ACHN (cell line): Measurements from ENCODE around the gene GLIS1.

Experiments used
- DNase-seq: peaks from one replicate; pipeline ENCODE4 v3.0.0-alpha.2; 2015
- in situ Hi-C: cut with HindIII; loops from 2 replicates; pipeline ENCODE4 v1.10.0; 2017; ENCODE audit warnings: low sequenced_read_pairs, low pct_ligation_motif_present, low pct_unique_long_range_greater_than_20kb

GLIS1 gene

GRCh38 chr1:53633073-53633704 is 105.8 kb downstream of the GLIS1 start:
- no peak for DNase-seq
- in situ Hi-C loops, result no loop called here

GRCh38 chr1:53631622-53632310 is 107.2 kb downstream of the GLIS1 start:
- in situ Hi-C loops, result no loop called here
- DNase-seq, result no peak

GRCh38 chr1:53629101-53629691 is 109.8 kb downstream of the GLIS1 start:
- in situ Hi-C loops, result no loop called here
- DNase-seq, result no peak

- DNase-seq, result no peak
- in situ Hi-C loops, result no loop called here
Observed at GRCh38 chr1:53628286-53628955, 110.5 kb downstream of the GLIS1 start.

- in situ Hi-C loops, result no loop called here
- DNase-seq, result no peak
Observed at GRCh38 chr1:53627666-53628065, 111.3 kb downstream of the GLIS1 start.

GRCh38 chr1:53627031-53627430 is 111.9 kb downstream of the GLIS1 start:
- in situ Hi-C loops, result no loop called here
- no peak for DNase-seq

- in situ Hi-C loops, result no loop called here
- no peak for DNase-seq
Observed at GRCh38 chr1:53626616-53627015, 112.3 kb downstream of the GLIS1 start.

GRCh38 chr1:53625766-53626520 is 113.0 kb downstream of the GLIS1 start:
- no peak for DNase-seq
- in situ Hi-C loops, result no loop called here

- DNase-seq, result no peak
- in situ Hi-C loops, result no loop called here
Observed at GRCh38 chr1:53625049-53625448, 113.9 kb downstream of the GLIS1 start.

GRCh38 chr1:53622531-53622930 is 116.4 kb downstream of the GLIS1 start:
- no peak for DNase-seq
- in situ Hi-C loops, result no loop called here

- DNase-seq, result no peak
- in situ Hi-C loops, result no loop called here
Observed at GRCh38 chr1:53621144-53621543, 117.8 kb downstream of the GLIS1 start.

GRCh38 chr1:53620061-53620855 is 118.7 kb downstream of the GLIS1 start:
- no peak for DNase-seq
- in situ Hi-C loops, result no loop called here

GRCh38 chr1:53619367-53620060 is 119.5 kb downstream of the GLIS1 start:
- no peak for DNase-seq
- in situ Hi-C loops, result no loop called here

GRCh38 chr1:53618500-53619366 is 120.2 kb downstream of the GLIS1 start:
- in situ Hi-C loops, result no loop called here
- DNase-seq, result no peak

- DNase-seq, result no peak
- in situ Hi-C loops, result no loop called here
Observed at GRCh38 chr1:53617851-53618499, 121.0 kb downstream of the GLIS1 start.

- in situ Hi-C loops, result no loop called here
- DNase-seq, result no peak
Observed at GRCh38 chr1:53617382-53617781, 121.6 kb downstream of the GLIS1 start.
